WERI-Rb-1 (cell line): ENCODE data around the gene BPIFB3.
"Not testable (repeated sequence)": the region's sequence is repeated elsewhere in the genome, so short reads cannot be mapped to it uniquely, and the experiment has no call there.

Experiments used
- DNase-seq: peaks from one replicate; pipeline ENCODE4 v3.0.0-alpha.2; 2020
- H3K27ac ChIP-seq: fragments of 250-450 bp; sonication (Bioruptor Pico); 2 replicates; pipeline ENCODE4 v1.5.1; 2020; ENCODE audit warnings: mild to moderate bottlenecking, moderate library complexity
- H3K27me3 ChIP-seq: fragments of 250-450 bp; sonication (Bioruptor Pico); 2 replicates; pipeline ENCODE4 v1.5.1; 2021; ENCODE audit warnings: mild to moderate bottlenecking, low read depth, moderate library complexity; ENCODE audit not compliant: insufficient read depth, severe bottlenecking
- H3K36me3 ChIP-seq: fragments of 250-450 bp; sonication (Bioruptor Pico); 2 replicates; pipeline ENCODE4 v1.5.1; 2020; ENCODE audit warnings: mild to moderate bottlenecking, moderate library complexity
- H3K4me3 ChIP-seq: 2 replicates; pipeline ENCODE4 v1.5.1; 2011; ENCODE audit warnings: low read depth, mild to moderate bottlenecking, control low read depth, low read length
- H3K9me3 ChIP-seq: fragments of 250-450 bp; sonication (Bioruptor Pico); 2 replicates; pipeline ENCODE4 v1.5.1; 2021; ENCODE audit warnings: mild to moderate bottlenecking, moderate library complexity; ENCODE audit not compliant: severe bottlenecking
- CTCF ChIP-seq: IDR thresholded peaks from 2 replicates; pipeline ENCODE4 v1.5.1; 2011; ENCODE audit warnings: low read depth, mild to moderate bottlenecking, control low read depth, inconsistent platforms, low read length

The BPIFB3 gene

GRCh38 chr20:33097001-33097400, 43.3 kb downstream of the BPIFB3 start:
- no peak for TF ChIP-seq CTCF
- H3K27me3 ChIP-seq: no peaks in the 10 kb centered on the region

GRCh38 chr20:33099843-33100538, 46.3 kb downstream of the BPIFB3 start:
- TF ChIP-seq CTCF: no peak
- no peaks in the 10 kb centered on the region for H3K27me3 ChIP-seq
- H3K36me3 ChIP-seq: no peaks in the 10 kb centered on the region
- DNase-seq: no peak
- H3K27ac ChIP-seq: no peak overlapping the region
- H3K4me3 ChIP-seq: no peak overlapping the region
- no peaks in the 10 kb centered on the region for H3K9me3 ChIP-seq

More at GRCh38 chr20:33097001-33097400, 43.3 kb downstream of the BPIFB3 start:
- Histone ChIP-seq H3K9me3 (no peaks in the 10 kb centered on the region), H3K27ac (no peak overlapping the region), H3K4me3 (no peak overlapping the region), H3K36me3 (no peaks in the 10 kb centered on the region)
- DNase-seq: no peak

GRCh38 chr20:33103556-33103955, 49.9 kb downstream of the BPIFB3 start:
- no peak for DNase-seq
- Histone ChIP-seq H3K27me3 (no peaks in the 10 kb centered on the region), H3K27ac (no peak overlapping the region), H3K36me3 (no peaks in the 10 kb centered on the region), H3K9me3 (no peaks in the 10 kb centered on the region), H3K4me3 (no peak overlapping the region)
- no peak for TF ChIP-seq CTCF

- DNase-seq: no peak
- Histone ChIP-seq H3K27me3 (no peaks in the 10 kb centered on the region), H3K4me3 (no peak overlapping the region), H3K27ac (no peak overlapping the region), H3K9me3 (no peaks in the 10 kb centered on the region), H3K36me3 (no peaks in the 10 kb centered on the region)
- no peak for TF ChIP-seq CTCF
Measured at GRCh38 chr20:33104336-33104735, 50.6 kb downstream of the BPIFB3 start.

GRCh38 chr20:33105316-33105924, 51.7 kb downstream of the BPIFB3 start:
- Histone ChIP-seq H3K4me3 (no peak overlapping the region), H3K27ac (no peak overlapping the region), H3K36me3 (no peaks in the 10 kb centered on the region), H3K27me3 (no peaks in the 10 kb centered on the region), H3K9me3 (no peaks in the 10 kb centered on the region)
- no peak for DNase-seq
- TF ChIP-seq CTCF: no peak

GRCh38 chr20:33106058-33106620, 52.4 kb downstream of the BPIFB3 start:
- H3K27ac ChIP-seq, H3K4me3 ChIP-seq, H3K9me3 ChIP-seq, DNase-seq, H3K27me3 ChIP-seq, H3K36me3 ChIP-seq: not testable (repeated sequence)
